Measurements from ENCODE around the gene SLC12A4. TPM values are rescaled to one million over a fixed set of nuclear protein-coding genes. Genes with fewer than 3 reads are reported as not detected.
"Not testable (repeated sequence)": the region's sequence is repeated elsewhere in the genome, so short reads cannot be mapped to it uniquely, and the experiment has no call there.

Gene SLC12A4
- polyA plus RNA-seq, 1 experiment, result 115 TPM

DNA sequence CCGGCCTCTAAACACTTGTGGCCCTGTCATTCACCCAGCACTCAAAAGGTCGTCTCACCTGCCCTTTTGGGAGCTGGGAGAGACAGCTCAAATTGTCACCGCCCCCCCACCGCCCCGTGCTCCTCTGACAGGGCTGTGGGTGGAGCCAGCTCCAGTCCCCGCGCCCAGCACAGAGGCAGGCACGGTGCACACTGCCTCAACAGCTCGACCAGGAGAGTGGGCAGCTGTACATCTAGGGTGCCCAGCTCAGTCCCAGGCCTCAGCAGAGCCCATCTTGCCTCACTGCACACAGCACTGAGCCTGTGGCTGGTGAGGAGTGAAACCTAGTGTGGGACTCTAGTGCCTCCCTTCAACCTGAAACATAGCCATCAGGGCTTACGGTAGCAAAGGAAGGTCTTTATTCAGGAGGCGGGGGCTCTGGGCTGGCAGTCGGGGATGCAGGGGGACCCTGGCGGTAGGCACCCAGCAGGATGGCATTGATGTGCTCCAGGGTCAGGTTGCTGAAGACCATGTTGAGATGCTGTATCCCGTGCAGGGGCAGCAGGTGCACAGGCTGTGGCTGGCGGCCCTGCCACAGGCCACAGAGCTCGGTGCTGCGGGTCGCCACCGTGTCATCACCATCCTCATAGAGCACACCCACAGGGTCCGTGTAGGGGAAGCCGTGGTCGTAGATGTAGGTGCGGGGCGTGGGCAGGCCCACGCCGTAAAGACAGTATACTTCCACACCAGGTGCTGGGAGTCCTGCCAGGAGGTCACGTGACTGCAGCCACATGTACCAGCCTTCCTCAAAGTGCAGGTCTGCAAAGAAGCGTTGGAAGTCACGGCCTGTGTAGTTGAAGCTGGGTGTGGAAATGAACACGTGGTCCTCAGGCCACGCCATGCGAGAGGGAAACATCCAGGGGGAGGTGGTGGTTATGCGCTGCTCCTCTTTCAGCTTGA is 28.7 kb downstream of the SLC12A4 start:
- ChIA-PET POLR2A (no interaction called here), CTCF (interaction anchor here (0.6 to 3.3 kb wide), 4 partner anchors 11 to 123 kb away, joined by 3 to 16 read pairs (median 4); no protein-coding TSS in a partner anchor)
- H3K4me3 ChIP-seq (ENCODE audit: low read depth, low read length), result no peak overlapping the region
- TF ChIP-seq, protein P1, sequence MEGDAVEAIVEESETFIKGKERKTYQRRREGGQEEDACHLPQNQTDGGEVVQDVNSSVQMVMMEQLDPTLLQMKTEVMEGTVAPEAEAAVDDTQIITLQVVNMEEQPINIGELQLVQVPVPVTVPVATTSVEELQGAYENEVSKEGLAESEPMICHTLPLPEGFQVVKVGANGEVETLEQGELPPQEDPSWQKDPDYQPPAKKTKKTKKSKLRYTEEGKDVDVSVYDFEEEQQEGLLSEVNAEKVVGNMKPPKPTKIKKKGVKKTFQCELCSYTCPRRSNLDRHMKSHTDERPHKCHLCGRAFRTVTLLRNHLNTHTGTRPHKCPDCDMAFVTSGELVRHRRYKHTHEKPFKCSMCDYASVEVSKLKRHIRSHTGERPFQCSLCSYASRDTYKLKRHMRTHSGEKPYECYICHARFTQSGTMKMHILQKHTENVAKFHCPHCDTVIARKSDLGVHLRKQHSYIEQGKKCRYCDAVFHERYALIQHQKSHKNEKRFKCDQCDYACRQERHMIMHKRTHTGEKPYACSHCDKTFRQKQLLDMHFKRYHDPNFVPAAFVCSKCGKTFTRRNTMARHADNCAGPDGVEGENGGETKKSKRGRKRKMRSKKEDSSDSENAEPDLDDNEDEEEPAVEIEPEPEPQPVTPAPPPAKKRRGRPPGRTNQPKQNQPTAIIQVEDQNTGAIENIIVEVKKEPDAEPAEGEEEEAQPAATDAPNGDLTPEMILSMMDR (IDR thresholded peaks at IDR 0.05; ENCODE audit: insufficient read depth, low read depth, low read length), result no peak
- H3K27me3 ChIP-seq (ENCODE audit: control insufficient read depth, insufficient read depth, low read length), result no peaks in the 10 kb centered on the region
- H3K36me3 ChIP-seq (ENCODE audit: control insufficient read depth, insufficient read depth, low read length), result peaks cover 42% of the 10 kb centered on the region
- DNase-seq (ENCODE audit: low read depth), result no peak

DNA sequence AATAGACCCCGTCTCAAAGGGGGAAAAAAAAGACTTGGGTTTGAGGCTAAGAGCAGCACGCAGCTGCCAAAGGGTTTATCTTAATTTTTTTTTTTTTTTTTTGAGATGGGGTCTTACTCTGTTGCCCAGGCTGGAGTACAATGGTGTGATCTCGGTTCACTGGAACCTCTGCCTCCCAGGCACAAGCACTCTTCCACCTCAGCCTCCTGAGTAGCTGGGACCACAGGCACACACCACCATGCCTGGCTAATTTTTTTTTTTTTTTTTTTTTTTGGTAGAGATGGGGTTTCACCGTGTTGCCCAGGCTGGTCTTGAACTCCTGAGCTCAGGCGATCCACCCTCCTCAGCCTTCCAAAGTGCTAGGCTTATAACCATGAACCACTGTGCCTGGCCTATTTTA is 30.7 kb downstream of the SLC12A4 start:
- peaks cover 29% of the 10 kb centered on the region for H3K36me3 ChIP-seq (ENCODE audit: control insufficient read depth, insufficient read depth, low read length)
- not testable (repeated sequence) for H3K4me3 ChIP-seq (ENCODE audit: low read depth, low read length); H3K27me3 ChIP-seq (ENCODE audit: control insufficient read depth, insufficient read depth, low read length); DNase-seq (ENCODE audit: low read depth)
- ChIA-PET CTCF (interaction anchor here (0.7 to 12.9 kb wide), 3 partner anchors 9 to 66 kb away, joined by 3 to 155 read pairs (median 5); partner anchors contain the start of gene NRN1L), POLR2A (interaction anchor here (0.6 kb wide), 1 partner anchor 104 kb away, joined by 5 read pairs; no protein-coding TSS in a partner anchor)

DNA sequence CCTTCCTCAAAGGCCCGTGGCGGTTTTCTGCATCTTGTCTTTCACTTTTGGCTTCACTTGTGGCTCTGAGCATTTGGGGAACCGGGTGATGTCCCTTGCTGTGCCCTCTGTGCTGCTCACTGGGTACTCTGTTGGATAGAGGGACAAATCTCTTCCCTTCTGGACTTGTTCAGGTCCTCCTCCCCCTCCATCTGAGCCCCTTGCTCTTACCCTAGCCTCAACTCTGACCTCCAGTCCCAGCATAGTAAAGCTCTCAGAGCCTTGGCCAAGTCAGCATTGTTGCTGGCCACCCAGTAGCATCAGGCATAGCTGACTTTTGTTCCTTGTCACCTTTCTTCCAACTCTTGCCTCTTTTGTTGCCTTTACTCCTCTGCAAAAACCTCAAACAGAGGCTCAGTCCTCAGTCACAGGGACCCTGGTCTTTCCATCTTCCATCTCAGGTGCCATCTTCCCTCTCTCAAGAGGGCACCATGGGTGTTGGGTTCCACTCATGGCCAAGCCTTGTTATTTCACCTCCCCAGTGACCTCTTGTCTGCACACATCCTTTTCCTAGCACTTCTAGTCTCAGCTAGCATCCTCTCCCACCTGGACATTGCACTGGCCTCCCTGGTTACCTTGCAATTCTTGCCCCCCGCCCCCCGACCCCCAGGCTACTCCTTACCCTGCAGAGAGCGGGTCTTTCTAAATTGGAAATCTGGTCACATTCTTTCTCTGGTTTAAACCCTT is 31.4 kb downstream of the SLC12A4 start:
- Histone ChIP-seq H3K27me3 (ENCODE audit: control insufficient read depth, insufficient read depth, low read length) (no peaks in the 10 kb centered on the region), H3K36me3 (ENCODE audit: control insufficient read depth, insufficient read depth, low read length) (peaks cover 22% of the 10 kb centered on the region), H3K4me3 (ENCODE audit: low read depth, low read length) (peak overlapping the region; percentile 84)
- POLR2A ChIA-PET, result interaction anchor here (1.0 kb wide), 1 partner anchor 30 kb away, joined by 3 read pairs; no protein-coding TSS in a partner anchor
- CTCF ChIA-PET, result interaction anchor here (0.6 to 12.9 kb wide), 7 partner anchors 8 to 265 kb away, joined by 3 to 155 read pairs (median 4); partner anchors contain the start of gene NRN1L
- TF ChIP-seq, protein P1 (IDR thresholded peaks at IDR 0.05; ENCODE audit: insufficient read depth, low read depth, low read length), result no peak
- DNase-seq (ENCODE audit: low read depth), result no peak

DNA sequence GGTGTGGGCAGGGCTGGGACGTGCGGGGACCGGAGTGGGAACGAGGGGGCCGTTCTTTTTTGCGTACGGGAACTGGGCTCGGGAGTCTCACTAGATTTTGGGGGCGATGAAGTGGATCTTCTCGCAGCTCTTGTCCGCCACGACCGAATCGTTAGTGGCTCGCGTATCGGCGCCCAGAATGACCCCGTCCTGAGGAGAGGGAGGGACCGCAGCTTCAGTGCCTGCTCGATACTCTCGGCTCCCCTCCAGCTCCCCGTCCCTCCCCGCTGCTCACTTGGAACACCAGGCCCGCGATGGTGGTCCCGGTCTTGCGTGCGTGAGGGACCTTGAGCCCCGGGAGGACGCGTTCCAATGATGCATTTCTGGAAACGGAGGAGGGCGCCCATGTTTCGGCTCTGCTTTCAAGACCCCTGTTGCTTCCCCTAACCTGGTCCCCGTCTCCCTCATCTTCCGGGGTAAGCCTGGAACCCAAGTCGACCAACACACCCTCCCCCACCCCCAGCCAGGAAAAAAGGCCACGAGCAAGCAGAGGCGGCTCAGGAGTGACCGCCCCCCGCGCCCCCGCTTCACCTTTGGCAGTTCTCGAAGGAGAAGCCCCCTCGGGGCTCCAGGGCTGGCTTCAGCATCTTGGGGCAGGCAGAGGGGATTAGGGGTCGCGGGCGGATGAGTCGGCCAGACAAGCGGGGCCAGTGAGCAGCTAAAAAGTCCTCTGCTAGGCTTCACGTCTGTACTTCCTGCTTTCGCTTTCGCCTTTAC is 32.1 kb downstream of the SLC12A4 start, which contains the start of gene PSMB10:
Gene PSMB10, minus strand, starts transcription at position 727 of the 756 bp plus-strand sequence. Its CDS starts 101 bp downstream, at position 626.
- no peak for DNase-seq (ENCODE audit: low read depth)
- TF ChIP-seq, protein P1 (IDR thresholded peaks at IDR 0.05; ENCODE audit: insufficient read depth, low read depth, low read length), result 0 out of 2 replicates have a peak, but pooled peaks have one; percentile 8
- CTCF ChIA-PET, result interaction anchor here (0.6 to 12.9 kb wide), 13 partner anchors 7 to 415 kb away, joined by 3 to 155 read pairs (median 5); partner anchors contain the start of gene NRN1L
- H3K4me3 ChIP-seq (ENCODE audit: low read depth, low read length), result peak within 1 kb of the TSS; percentile 84
- POLR2A ChIA-PET, result interaction anchor here (1.0 to 1.6 kb wide), 4 partner anchors 12 to 130 kb away, joined by 3 to 5 read pairs (median 3); partner anchors contain the start of gene TSNAXIP1
- no peaks in the 10 kb centered on the region for H3K27me3 ChIP-seq (ENCODE audit: control insufficient read depth, insufficient read depth, low read length)
- H3K36me3 ChIP-seq (ENCODE audit: control insufficient read depth, insufficient read depth, low read length), result peaks cover 16% of the 10 kb centered on the region
